Ovary (tissue), 9 donors: ENCODE results near the gene CYP21A2. TPM values are rescaled to one million over a fixed set of nuclear protein-coding genes. Genes with fewer than 3 reads are reported as not detected.

ENCODE experiments used
- DNase-seq, 5 donors: peaks; one replicate each; pipeline ENCODE4 v3.0.0-alpha.2; 2019 to 2020
- H3K27ac ChIP-seq, 2 donors: fragments of 200-600 bp; one replicate each; pipeline versions ENCODE4 v1.5.1 to v1.8.0; 2019 to 2022
- H3K27me3 ChIP-seq: fragments of 200-600 bp; one replicate; pipeline ENCODE4 v1.8.0; 2022
- H3K36me3 ChIP-seq: fragments of 200-600 bp; sonication (generic); one replicate; pipeline ENCODE4 v1.5.1; 2019
- H3K4me1 ChIP-seq: one replicate; pipeline ENCODE4 v1.8.1; 2013; ENCODE audit warnings: mild to moderate bottlenecking, moderate library complexity; ENCODE audit not compliant: insufficient read depth
- H3K4me3 ChIP-seq: fragments of 200-600 bp; sonication (generic); one replicate; pipeline ENCODE4 v1.5.1; 2017
- H3K9me3 ChIP-seq, 2 donors: fragments of 200-600 bp in 1 of 2; sonication (generic) in 1 of 2; one replicate each; pipeline versions ENCODE4 v1.5.1 to v1.8.1; 2013 to 2019; ENCODE audit warnings: mild to moderate bottlenecking in 1 of 2, moderate library complexity in 1 of 2
- CTCF ChIP-seq, 3 donors: fragments of 450-650 bp in 2 of 3; fragments of 200-600 bp in 1 of 3; IDR thresholded peaks; one replicate each; pipeline versions ENCODE4 v1.5.1 to v1.8.0; 2016 to 2022; ENCODE audit warnings: antibody characterized with exemption in 3 of 3, mild to moderate bottlenecking in 1 of 3
- EP300 ChIP-seq: sonication (generic); formaldehyde crosslinking; IDR thresholded peaks from one replicate; pipeline ENCODE4 v1.6.1; 2017; ENCODE audit warnings: antibody characterized with exemption
- POLR2A ChIP-seq: fragments of 450-650 bp; IDR thresholded peaks from one replicate; pipeline ENCODE4 v1.6.1; 2017; ENCODE audit warnings: antibody characterized with exemption, mild to moderate bottlenecking, moderate library complexity
- WGBS, 3 donors: extraction: QIAGEN DNeasy Blood & Tissue Kit in 1 of 3; methylation state at CpG; one replicate each; pipeline versions ENCODE4 v1.1.5 to v1.1.7; 2013 to 2017; 5-methylcytosine and 5-hydroxymethylcytosine counted together
- intact Hi-C, 4 donors: fragments of 100-400 bp; cut with DNase I; formaldehyde crosslinking; loops; one replicate each; pipeline versions ENCODE4 v1.11.0 to v1.15.1; 2022 to 2023
- polyA plus RNA-seq, 2 donors: library from polyadenylated mRNA; stranded (reverse); fragments of 200-250 nt in 1 of 2; fragments of 350-450 nt in 1 of 2; fragmentation: Illumina TruSeq in 1 of 2; extraction: RNeasy Lipid Tissue Mini Kit (QIAGEN cat#74804) in 1 of 2; gene quantifications; one replicate each; pipeline ENCODE4 v1.2.3, GENCODE V29; 2013 to 2014
- total RNA-seq, 7 donors: library from RNA; depleted of rRNA in 2 of 7; stranded (reverse); fragments of >200 nt in 2 of 7; fragmentation: NEBNext Ultra II Directional in 3 of 7; extraction: Animal tissue kit (Norgen Biotek cat#: 25700) in 3 of 7; gene quantifications; one replicate each; pipeline versions ENCODE4 v1.1.0 to v1.2.4, GENCODE V29; 2016 to 2023
- donor health status: DM: no; HTN: no; CAD: no; lungs with moderate emphysema.
- donor health status: DM: no; HTN: no; CAD: no.
- donor health status: Bipolar disorder and iron deficiency.
- donor health status: DM: yes; HTN: yes; CAD: no.
- donor health status: DM: no; HTN: no; CAD: no.
- donor health status: DM: yes; HTN: yes; CAD: no.

CYP21A2 gene
- total and polyA plus RNA-seq, 9 donors: 1.9 to 21.7 (median 7.5) TPM

GRCh38 chr6:32086661-32087573, 48.7 kb downstream of the CYP21A2 start:
- Histone ChIP-seq H3K9me3 (no peaks in the 10 kb centered on the region), H3K4me3 (peak overlapping the region; percentile 3), H3K27me3 (no peaks in the 10 kb centered on the region), H3K36me3 (no peaks in the 10 kb centered on the region), H3K27ac (peak overlapping the region; percentile 74 to 87), H3K4me1 (peaks cover 18% of the 10 kb centered on the region)
- peak in 3 of 5 donors; percentile 53 to 76 (median 61) for DNase-seq
- TF ChIP-seq CTCF (IDR thresholded peaks at IDR 0.05) (peak in 1 of 3 donors; percentile 18), EP300 (no peak)
- intact Hi-C loops: loop anchor here in 3 of 4 donors (1.0 to 10.0 kb wide), 4 partner anchors 28 to 68 kb away; partner anchors contain the start of genes PPT2 (in 2 of the 3) and PRRT1 (in 1 of the 3)
- WGBS, 3 donors: 13 to 32% (median 19%) methylated on average over 25 to 45 of the region's 45 CpGs

GRCh38 chr6:32087574-32088486, 49.6 kb downstream of the CYP21A2 start:
- TF ChIP-seq POLR2A: no peak
- no peak for TF ChIP-seq EP300
- TF ChIP-seq CTCF (IDR thresholded peaks at IDR 0.05): peak; percentile 56 to 75 (median 64)
- WGBS, 3 donors: 8 to 37% (median 10%) methylated on average over 13 to 50 of the region's 50 CpGs

GRCh38 chr6:32088487-32089049, 50.4 kb downstream of the CYP21A2 start:
- Histone ChIP-seq H3K36me3 (no peaks in the 10 kb centered on the region), H3K27ac (peak overlapping the region; percentile 35 to 87), H3K9me3 (no peaks in the 10 kb centered on the region), H3K4me1 (peaks cover 28% of the 10 kb centered on the region), H3K4me3 (no peak overlapping the region), H3K27me3 (no peaks in the 10 kb centered on the region)
- peak in 1 of 5 donors; percentile 45 for DNase-seq
- intact Hi-C loops: loop anchor here in 1 of 4 donors (10.0 kb wide), 1 partner anchor 66 kb away; the partner anchor contains the start of genes PPT2 and PRRT1
- TF ChIP-seq POLR2A (no peak), EP300 (no peak), CTCF (IDR thresholded peaks at IDR 0.05) (no peak)
- 91 to 94% (median 94%) methylated on average over 14 of the region's 14 CpGs for WGBS, 3 donors

More at GRCh38 chr6:32087574-32088486, 49.6 kb downstream of the CYP21A2 start:
- Histone ChIP-seq H3K27me3 (no peaks in the 10 kb centered on the region), H3K4me3 (peak overlapping the region; percentile 3), H3K27ac (peak overlapping the region; percentile 85 to 87), H3K4me1 (peaks cover 25% of the 10 kb centered on the region), H3K9me3 (no peaks in the 10 kb centered on the region), H3K36me3 (no peaks in the 10 kb centered on the region)
- intact Hi-C loops: loop anchor here in 3 of 4 donors (1.0 to 10.0 kb wide), 4 partner anchors 27 to 67 kb away; partner anchors contain the start of genes PPT2 (in 2 of the 3) and PRRT1 (in 1 of the 3)
- DNase-seq: peak; percentile 96 to 97 (median 97)
